ENCODE data around the gene KCTD5.
"Not testable (repeated sequence)": the region's sequence is repeated elsewhere in the genome, so short reads cannot be mapped to it uniquely, and the experiment has no call there.

Gene KCTD5

GRCh38 chr16:2710711-2711231, 28.4 kb downstream of the KCTD5 start:
- no peak for DNase-seq

GRCh38 chr16:2711370-2712062, 29.2 kb downstream of the KCTD5 start:
- no peak for DNase-seq

GRCh38 chr16:2712063-2712441, 29.7 kb downstream of the KCTD5 start:
- DNase-seq: no peak

GRCh38 chr16:2712546-2712945, 30.2 kb downstream of the KCTD5 start:
- DNase-seq: no peak

- DNase-seq: no peak
These were observed 31.2 kb downstream of the KCTD5 start for GRCh38 chr16:2713523-2713922.

GRCh38 chr16:2713985-2714774, 31.9 kb downstream of the KCTD5 start:
- DNase-seq: no peak

GRCh38 chr16:2715064-2715463, 32.7 kb downstream of the KCTD5 start:
- DNase-seq: no peak

- peak; percentile 80 to 82 for DNase-seq
These were observed 33.2 kb downstream of the KCTD5 start for GRCh38 chr16:2715519-2715918.

- DNase-seq: no peak
These were observed 33.9 kb downstream of the KCTD5 start for GRCh38 chr16:2715966-2716885.

GRCh38 chr16:2716948-2717347, 34.6 kb downstream of the KCTD5 start:
- DNase-seq: no peak

GRCh38 chr16:2717383-2718263, 35.3 kb downstream of the KCTD5 start:
- no peak for DNase-seq

GRCh38 chr16:2719328-2720063, 37.2 kb downstream of the KCTD5 start:
- DNase-seq: no peak

GRCh38 chr16:2720064-2720457, 37.7 kb downstream of the KCTD5 start, which contains the start of gene PRSS27:
Gene PRSS27 (minus strand): TSS chr16:2720224. CDS start chr16:2720160, 64 bp downstream.
- DNase-seq: no peak

- peak; percentile 88 to 91 for DNase-seq
These were observed 38.7 kb downstream of the KCTD5 start for GRCh38 chr16:2720719-2721633.

GRCh38 chr16:2721634-2722173, 39.4 kb downstream of the KCTD5 start:
- DNase-seq: not testable (repeated sequence)

- no peak for DNase-seq
These were observed 41.9 kb downstream of the KCTD5 start for GRCh38 chr16:2724088-2724676.

- DNase-seq: no peak
These were observed 42.6 kb downstream of the KCTD5 start for GRCh38 chr16:2724816-2725348.

GRCh38 chr16:2726923-2727322, 44.6 kb downstream of the KCTD5 start:
- no peak for DNase-seq

- no peak for DNase-seq
These were observed 45.7 kb downstream of the KCTD5 start for GRCh38 chr16:2728034-2728433.

Data from stimulated activated CD4-positive, alpha-beta T cell treated with anti-CD3 and anti-CD28 coated beads, Interleukin-2, amount 100 ng/mL, for 24 hours (primary cell).